ENCODE results near the gene USP38. TPM values are rescaled to one million over a fixed set of nuclear protein-coding genes. Genes with fewer than 3 reads are reported as not detected.

USP38 gene
- total and polyA plus RNA-seq, 7 donors, result 25.6 to 120 (median 53.5) TPM

- no peaks in the 10 kb centered on the region for H3K4me1 ChIP-seq
- no peak for ATAC-seq
- TF ChIP-seq CTCF (IDR thresholded peaks at IDR 0.05), result no peak
- no peak overlapping the region for H3K4me3 ChIP-seq
- H3K36me3 ChIP-seq (ENCODE audit: insufficient read depth in 1 of 2, low read depth in 1 of 2), result no peaks in the 10 kb centered on the region
- WGBS, 3 donors, result 87 to 92% (median 91%) methylated on average over 4 of the region's 4 CpGs
- no peak for DNase-seq
- H3K27me3 ChIP-seq (ENCODE audit: insufficient read depth in 3 of 3, low read length in 2 of 3), result no peaks in the 10 kb centered on the region
- no peak overlapping the region for H3K27ac ChIP-seq
- no peaks in the 10 kb centered on the region for H3K9me3 ChIP-seq
- intact Hi-C loops (cut with DNase I), result no loop called here
Observed at GRCh38 chr4:143246977-143247376, 62.3 kb downstream of the USP38 start.

DNA sequence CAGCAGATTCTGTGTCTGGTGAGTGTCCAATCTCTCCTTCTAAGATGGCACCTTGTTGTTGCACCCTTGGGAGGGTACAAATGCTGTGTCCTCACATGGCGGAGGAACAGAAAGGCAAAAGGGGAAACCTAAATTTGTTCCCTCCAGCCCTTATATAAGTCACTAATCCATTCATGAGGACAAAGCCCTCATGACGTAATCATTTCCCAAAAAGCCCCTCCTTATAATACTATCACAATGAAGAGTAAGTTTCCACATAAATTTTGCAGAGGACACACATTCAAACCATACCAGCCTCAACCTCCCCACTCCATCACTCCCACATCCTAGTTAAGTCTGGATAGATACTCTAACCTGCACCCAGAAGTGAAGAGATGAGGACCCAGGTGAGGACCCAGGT is 63.1 kb downstream of the USP38 start:
- Histone ChIP-seq H3K9me3 (no peaks in the 10 kb centered on the region), H3K27ac (no peak overlapping the region), H3K4me3 (no peak overlapping the region), H3K27me3 (ENCODE audit: insufficient read depth in 3 of 3, low read length in 2 of 3) (no peaks in the 10 kb centered on the region), H3K4me1 (no peaks in the 10 kb centered on the region), H3K36me3 (ENCODE audit: insufficient read depth in 1 of 2, low read depth in 1 of 2) (no peaks in the 10 kb centered on the region)
- ATAC-seq, result no peak
- 95 to 100% (median 100%) methylated on average over 2 of the region's 2 CpGs for WGBS, 3 donors
- TF ChIP-seq CTCF (IDR thresholded peaks at IDR 0.05), result no peak
- intact Hi-C loops (cut with DNase I), result no loop called here
- DNase-seq, result no peak

DNA sequence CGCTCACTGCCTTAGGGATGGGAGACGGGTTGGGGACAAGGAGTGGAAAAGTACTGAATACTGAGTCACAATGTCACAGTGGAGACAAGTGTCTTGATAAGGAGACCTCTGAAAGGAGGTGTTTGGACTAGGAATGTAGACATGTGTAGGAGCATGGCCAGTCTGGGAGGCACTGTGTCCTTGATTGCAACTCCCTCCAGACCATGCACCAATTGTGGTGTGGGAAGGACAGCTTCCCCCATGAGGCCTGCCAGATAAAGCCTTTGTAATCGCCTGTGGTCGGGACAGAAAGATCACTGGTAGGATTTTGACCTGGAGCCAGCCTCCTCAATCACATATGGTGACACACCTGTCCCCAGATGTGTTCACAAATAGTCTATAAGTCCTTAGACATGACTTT is 64.1 kb downstream of the USP38 start:
- DNase-seq, result no peak
- Histone ChIP-seq H3K27me3 (ENCODE audit: insufficient read depth in 3 of 3, low read length in 2 of 3) (no peaks in the 10 kb centered on the region), H3K4me3 (no peak overlapping the region), H3K4me1 (no peaks in the 10 kb centered on the region), H3K9me3 (no peaks in the 10 kb centered on the region), H3K36me3 (ENCODE audit: insufficient read depth in 1 of 2, low read depth in 1 of 2) (no peaks in the 10 kb centered on the region), H3K27ac (no peak overlapping the region)
- intact Hi-C loops (cut with DNase I), result no loop called here
- no peak for ATAC-seq
- TF ChIP-seq CTCF (IDR thresholded peaks at IDR 0.05), result no peak
- WGBS, 3 donors, result 93 to 95% (median 94%) methylated on average over 4 of the region's 4 CpGs

- H3K9me3 ChIP-seq, result no peaks in the 10 kb centered on the region
- intact Hi-C loops (cut with DNase I), result no loop called here
- no peak for DNase-seq
- no peaks in the 10 kb centered on the region for H3K36me3 ChIP-seq (ENCODE audit: insufficient read depth in 1 of 2, low read depth in 1 of 2)
- WGBS, 3 donors, result 85 to 95% (median 89%) methylated on average over 3 of the region's 3 CpGs
- TF ChIP-seq CTCF (IDR thresholded peaks at IDR 0.05), result no peak
- no peaks in the 10 kb centered on the region for H3K4me1 ChIP-seq
- no peak overlapping the region for H3K27ac ChIP-seq
- H3K4me3 ChIP-seq, result no peak overlapping the region
- no peak for ATAC-seq
- no peaks in the 10 kb centered on the region for H3K27me3 ChIP-seq (ENCODE audit: insufficient read depth in 3 of 3, low read length in 2 of 3)
Observed at GRCh38 chr4:143250617-143251016, 65.9 kb downstream of the USP38 start.

- ATAC-seq, result no peak
- no peak for TF ChIP-seq CTCF (IDR thresholded peaks at IDR 0.05)
- Histone ChIP-seq H3K27ac (no peak overlapping the region), H3K4me1 (no peaks in the 10 kb centered on the region), H3K27me3 (ENCODE audit: insufficient read depth in 3 of 3, low read length in 2 of 3) (no peaks in the 10 kb centered on the region), H3K4me3 (no peak overlapping the region), H3K36me3 (ENCODE audit: insufficient read depth in 1 of 2, low read depth in 1 of 2) (no peaks in the 10 kb centered on the region), H3K9me3 (no peaks in the 10 kb centered on the region)
- intact Hi-C loops (cut with DNase I), result no loop called here
- no peak for DNase-seq
- WGBS, 3 donors, result 74 to 96% (median 85%) methylated on average over 1 of the region's 1 CpG
Observed at GRCh38 chr4:143251348-143251747, 66.6 kb downstream of the USP38 start.

Measured in psoas muscle (tissue), 8 donors.